ENCODE measurements around the gene MBTD1.
A peak's percentile ranks its signal among the peaks of the same experiment; 100 is the strongest.

Gene MBTD1

GRCh38 chr17:51142597-51142996 is 117.3 kb downstream of the MBTD1 start:
- no peak for DNase-seq

GRCh38 chr17:51135956-51136355 is 123.9 kb downstream of the MBTD1 start:
- no peak for DNase-seq

- peak in 1 of 2 experiments; percentile 29 for DNase-seq
Measured at GRCh38 chr17:51133365-51133764, 126.5 kb downstream of the MBTD1 start.

- DNase-seq = peak; percentile 15 to 35
Measured at GRCh38 chr17:51132964-51133319, 126.9 kb downstream of the MBTD1 start.

- no peak for DNase-seq
Measured at GRCh38 chr17:51128076-51128475, 131.8 kb downstream of the MBTD1 start.

Measured in NCI-H526 (cell line).